Fibroblast of skin of scalp (primary cell): ENCODE data around the gene RAPGEF1.

Source experiments
- DNase-seq: peaks from one replicate; pipeline ENCODE4 v3.0.0-alpha.2; 2013

RAPGEF1 gene

DNA sequence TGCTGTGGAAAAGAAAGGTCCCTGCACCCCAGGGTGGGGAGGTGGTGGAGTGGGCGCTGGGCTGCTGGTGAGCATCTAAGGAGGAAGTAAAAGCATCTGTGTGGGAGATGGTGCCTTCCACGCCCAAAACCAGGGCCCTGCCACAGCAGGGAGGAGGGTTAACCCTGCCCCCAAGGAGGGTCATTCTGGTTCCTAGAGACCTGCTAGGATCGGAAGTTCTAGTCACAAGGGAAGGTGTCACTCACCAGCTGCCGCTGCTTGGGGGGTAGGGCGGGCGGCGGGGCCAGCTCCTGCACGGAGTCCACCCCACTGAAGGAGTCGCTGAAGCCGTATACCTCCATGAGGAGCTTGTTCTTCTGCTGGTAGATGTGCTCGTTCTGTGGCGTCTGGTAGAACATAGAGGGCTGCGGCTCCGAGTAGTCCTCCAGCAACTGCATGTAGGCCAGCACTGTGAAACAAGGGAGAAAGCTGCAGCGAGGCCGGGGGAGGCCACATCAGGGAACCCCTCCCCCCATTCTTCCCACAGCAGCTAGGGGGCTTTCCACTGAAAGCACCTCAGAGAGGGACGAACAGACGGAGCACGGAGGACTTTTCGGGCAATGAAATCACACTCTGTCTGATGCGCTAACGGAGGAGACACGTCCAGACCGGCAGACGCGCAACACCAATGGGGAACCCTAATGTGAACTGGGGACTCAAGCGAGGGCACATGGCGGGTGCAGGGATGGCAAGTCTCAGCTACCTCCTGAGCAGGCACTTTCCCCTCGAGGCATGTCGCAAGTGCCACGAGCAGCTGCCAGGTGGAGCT lies 118.1 kb downstream of the RAPGEF1 start:
- DNase-seq, result no peak

DNA sequence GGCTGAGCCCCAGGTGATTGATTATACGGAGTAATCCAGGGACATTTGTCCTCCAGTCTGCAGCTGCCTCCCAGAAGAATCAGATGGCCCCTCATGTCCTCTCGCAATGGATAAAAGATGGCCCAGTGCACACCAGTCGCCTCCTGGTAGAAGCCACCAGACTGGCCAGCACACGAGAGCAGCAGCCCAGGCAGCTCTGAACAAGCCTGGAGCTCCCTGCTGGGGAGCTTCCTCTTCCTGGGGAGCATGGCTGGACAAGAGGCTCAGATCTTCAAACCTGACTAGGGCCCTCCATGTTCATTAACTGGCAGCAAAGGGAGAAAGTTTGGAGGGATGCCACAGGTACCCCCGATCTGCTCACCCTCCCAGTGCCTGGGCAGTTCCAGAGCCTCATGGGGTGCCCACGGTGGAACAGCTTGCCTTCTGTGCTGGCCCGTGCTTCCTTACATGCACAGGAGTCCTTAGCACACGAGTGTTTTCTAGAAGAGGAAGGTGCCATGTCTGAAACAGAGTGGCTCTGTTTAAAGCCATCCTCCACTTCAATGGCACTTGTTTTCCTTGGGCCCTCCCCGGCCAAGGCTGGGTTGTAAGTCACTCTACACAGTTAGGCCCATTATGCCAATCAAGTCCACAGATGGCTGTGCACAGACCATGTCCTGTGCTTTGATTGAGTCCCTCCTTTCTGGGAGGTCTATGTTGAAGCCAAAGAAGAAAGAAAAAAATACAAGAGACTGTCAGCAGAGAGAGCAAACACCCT lies 118.9 kb downstream of the RAPGEF1 start:
- DNase-seq, result no peak

DNA sequence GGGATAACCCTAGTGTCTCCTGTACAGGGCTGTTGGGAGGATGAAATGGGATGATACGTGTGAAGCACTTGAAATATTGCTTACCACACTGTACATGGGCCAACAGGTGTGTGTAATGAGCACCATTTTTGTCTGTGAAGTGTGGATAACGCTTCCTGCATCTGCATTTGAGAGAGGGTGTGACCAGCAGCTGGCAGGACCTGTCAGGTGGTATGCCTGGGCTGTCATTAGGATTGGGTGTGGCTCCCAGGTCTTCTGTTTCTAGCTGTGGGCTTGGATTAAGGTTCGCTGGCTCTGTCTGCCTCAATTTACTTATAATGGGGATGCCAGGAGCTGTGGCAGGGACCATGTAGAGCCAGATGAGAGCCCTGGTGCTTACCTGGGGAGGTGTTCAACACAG lies 120.2 kb downstream of the RAPGEF1 start:
- DNase-seq, result no peak

DNA sequence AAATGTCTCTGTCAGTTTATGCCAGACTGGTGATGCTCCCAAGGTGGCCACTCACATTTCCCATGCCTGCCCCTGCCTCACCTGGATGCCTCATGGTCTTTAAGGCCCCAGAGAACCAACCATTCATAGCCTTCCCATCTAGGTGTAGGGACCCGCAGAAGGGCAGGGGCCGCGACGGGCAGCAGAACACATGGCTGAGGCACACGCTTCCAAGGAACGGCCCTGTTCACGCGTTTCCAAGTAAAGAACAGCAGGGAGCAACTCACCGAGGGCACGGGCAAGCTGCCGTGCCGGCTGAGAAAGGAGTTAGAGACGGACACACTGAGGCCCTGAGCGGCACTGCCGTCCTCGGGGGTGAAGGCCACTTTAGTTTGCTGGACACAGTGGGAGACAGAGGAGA lies 121.1 kb downstream of the RAPGEF1 start:
- DNase-seq, result no peak

DNA sequence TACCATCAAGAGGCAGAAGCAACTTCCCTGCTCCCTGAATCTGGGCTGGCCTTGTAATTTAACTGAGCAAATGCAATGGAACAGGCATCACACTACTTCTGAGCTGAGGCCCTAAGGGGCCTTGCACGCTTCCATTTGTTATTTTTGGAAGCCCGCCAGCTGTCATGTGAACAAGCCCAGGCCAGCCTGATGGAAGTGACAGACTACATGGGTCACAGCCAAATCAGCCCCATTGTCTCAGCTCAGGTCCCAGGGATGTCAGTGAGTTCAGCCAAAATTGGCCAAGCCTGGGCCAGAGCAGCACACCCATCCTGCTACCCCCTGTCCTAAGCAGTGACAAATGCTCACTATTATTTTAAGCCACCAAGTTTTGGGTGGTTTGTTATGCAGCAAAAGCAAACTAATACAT lies 121.8 kb downstream of the RAPGEF1 start:
- DNase-seq, result peak; percentile 46

DNA sequence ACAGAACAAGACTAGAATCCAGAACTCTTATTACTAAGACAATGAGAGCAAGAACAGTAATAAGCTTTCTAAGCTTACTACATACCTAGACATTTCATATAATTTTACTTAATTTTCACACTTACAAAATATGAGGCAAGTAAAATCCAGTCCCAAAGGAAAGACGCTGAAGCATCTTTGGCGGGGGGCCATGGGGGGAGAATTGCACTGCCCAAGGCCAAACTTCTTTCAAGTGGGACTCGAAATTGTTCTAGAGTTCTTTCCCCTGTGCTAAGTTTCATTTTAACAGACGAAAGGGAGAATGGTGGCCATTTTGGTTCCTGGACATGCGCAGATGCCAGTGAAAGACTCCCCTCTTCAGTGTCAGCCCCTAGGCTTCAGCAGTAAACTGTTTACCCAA lies 122.3 kb downstream of the RAPGEF1 start:
- DNase-seq, result no peak

DNA sequence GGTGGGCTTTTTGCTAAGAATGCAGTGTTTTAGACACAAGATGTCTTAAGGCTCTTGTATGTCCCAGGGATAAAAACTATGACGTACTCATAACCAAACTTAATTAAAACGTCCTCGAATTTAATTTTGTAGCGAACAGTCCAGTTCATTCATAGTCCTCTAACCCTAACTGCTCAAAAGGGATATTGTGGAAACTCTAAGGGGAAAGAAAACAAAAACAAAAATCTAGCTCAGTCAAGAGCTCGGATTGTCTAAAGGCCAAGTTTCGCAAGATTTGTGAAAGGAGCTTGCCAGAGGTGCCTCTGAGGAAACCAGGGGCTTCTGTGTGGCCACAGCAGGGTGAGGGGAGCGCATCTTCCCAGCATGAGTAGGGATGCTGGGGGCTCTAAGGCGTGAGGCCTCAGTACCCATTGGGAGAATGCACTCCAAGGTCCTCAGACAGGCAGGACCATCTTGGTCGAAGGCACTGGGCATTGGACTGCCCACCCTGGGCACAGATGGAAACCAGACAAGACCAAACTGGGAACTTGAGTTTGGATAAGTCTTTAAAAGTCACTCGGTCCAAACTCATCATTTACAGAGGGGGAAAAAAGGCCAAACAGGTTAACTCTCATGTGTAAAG lies 122.8 kb downstream of the RAPGEF1 start:
- DNase-seq, result no peak

- no peak for DNase-seq
Measured at GRCh38 chr9:131614340-131614915, 125.4 kb downstream of the RAPGEF1 start.

GRCh38 chr9:131613921-131614320 lies 126.0 kb downstream of the RAPGEF1 start:
- DNase-seq, result no peak

- no peak for DNase-seq
Measured at GRCh38 chr9:131612851-131613250, 127.0 kb downstream of the RAPGEF1 start.

DNA sequence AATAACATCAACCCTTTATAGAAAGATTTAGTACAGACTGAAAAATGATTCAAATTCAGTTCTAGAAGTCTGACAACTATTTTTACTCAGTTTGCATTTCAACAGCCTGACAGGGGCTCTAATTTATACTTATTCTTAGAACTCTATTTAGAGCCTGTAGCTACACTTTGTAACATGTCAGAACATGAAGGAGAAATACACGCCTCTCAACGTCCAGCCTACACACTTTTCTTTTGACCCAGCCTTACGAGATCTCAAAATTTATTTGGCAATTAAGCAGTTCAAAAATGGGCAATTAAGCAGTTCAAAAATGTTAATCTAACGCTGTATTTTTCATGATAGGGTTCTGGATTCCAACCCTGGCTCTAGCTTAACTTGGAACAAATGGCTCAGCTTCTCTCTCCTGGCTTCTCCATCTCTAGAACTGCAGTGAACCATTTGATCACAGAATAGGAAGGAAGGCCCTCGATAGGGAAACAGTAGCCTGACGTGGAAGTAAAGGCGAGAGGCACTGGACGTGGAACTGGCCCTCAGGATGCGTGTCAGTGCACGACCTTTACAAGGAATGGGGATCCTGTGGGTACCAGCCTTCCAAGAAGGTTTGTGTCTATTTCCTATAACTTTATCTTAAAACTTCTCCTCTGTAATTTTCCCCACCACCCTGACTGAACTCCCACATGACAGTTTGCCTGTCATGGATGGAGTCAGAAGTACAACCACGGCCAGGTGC lies 128.1 kb downstream of the RAPGEF1 start:
- no peak for DNase-seq

- peak; percentile 60 for DNase-seq
Measured at GRCh38 chr9:131610231-131610761, 129.6 kb downstream of the RAPGEF1 start.

DNA sequence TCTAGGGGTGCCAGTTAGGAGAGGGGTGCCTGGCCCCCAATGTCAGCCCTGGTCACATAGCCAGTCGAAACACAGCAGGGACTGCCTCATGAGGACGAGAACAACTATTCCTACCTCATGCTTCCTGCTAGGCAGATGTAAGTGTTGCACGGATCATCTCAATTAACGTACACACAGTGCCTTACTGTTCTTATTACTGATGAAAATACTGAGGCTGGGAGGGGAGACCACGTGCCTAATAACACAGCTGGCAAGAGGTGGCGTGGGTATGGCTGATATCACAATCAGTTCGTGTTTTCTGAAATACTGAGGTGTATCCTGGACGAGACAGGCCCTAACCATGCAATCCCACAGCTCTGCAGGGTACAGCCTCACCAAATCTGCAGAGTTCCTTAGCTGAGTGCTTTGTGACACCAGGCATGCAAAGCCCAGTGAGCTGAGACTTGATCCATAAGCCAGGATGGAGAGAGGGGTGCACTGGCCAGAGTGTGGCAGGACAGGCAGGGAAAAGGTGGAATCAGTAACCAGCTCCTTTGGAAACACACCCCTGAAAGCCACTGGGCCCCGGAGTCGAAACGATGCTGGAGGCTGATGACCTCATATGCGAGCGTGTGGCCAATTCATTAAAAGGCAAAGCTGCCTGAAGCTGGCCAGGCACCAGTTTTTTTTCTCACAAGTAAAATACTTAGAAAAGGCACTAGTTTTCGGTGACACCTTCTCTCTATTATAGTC lies 130.6 kb downstream of the RAPGEF1 start:
- peak; percentile 72 for DNase-seq

DNA sequence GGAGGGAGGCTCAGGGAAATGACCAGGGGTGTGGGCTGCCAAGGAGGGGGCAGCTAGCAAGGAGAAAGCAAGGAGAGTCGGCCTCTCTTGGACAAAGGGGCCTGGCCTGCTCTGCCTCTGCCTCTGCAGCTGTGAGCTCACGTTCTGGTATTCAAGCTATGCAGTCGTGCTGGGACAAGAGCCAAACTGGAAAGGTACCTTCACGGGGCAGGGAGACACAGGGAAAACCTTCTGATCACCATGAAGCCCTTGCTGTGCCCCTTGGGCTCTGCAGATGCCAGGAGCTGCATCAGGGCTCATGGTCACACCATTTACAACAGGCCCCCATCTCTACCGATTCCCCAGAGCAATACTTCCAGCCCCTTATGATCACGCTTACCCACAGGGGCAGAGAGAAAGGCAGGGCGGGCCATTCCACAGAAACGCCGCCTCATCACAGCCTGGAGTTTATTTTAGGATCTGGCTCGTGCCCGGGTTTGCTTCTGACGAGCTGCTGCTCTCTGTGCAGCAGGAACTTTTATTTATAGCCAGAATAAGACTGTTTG lies 131.3 kb downstream of the RAPGEF1 start:
- DNase-seq, result peak; percentile 92

- DNase-seq, result no peak
Measured at GRCh38 chr9:131607591-131607990, 132.3 kb downstream of the RAPGEF1 start.

DNA sequence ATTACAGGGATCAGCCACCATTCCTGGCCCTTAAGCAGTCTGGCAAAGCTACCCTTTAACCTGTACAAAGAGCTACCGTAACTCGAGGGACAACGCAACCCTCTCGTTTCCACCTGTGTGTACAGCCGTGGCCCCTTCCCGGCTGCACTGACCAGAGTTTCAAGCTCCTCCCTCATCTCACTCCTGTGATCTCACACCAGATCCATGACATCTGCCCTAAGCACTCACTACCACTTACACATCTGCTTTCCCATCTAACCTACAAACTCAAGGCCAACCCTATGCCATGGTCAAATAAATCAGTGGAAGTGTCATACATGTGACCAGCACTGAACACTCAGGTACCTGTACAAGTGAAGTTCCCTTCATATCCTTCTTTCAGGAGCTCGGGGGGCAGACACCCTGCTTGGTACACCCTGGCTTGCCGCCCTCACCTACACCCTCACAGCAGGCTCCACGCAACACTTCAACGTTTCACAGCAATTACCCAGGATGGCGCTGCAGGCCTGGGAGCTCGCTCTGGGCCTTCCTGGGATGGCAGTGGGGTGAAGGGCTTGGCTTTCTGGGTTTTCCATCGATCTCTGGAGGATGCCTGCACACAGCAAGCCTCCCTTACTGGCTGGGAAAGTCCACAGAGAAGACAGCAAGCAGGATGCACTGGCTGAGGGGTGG lies 132.8 kb downstream of the RAPGEF1 start:
- DNase-seq, result no peak

DNA sequence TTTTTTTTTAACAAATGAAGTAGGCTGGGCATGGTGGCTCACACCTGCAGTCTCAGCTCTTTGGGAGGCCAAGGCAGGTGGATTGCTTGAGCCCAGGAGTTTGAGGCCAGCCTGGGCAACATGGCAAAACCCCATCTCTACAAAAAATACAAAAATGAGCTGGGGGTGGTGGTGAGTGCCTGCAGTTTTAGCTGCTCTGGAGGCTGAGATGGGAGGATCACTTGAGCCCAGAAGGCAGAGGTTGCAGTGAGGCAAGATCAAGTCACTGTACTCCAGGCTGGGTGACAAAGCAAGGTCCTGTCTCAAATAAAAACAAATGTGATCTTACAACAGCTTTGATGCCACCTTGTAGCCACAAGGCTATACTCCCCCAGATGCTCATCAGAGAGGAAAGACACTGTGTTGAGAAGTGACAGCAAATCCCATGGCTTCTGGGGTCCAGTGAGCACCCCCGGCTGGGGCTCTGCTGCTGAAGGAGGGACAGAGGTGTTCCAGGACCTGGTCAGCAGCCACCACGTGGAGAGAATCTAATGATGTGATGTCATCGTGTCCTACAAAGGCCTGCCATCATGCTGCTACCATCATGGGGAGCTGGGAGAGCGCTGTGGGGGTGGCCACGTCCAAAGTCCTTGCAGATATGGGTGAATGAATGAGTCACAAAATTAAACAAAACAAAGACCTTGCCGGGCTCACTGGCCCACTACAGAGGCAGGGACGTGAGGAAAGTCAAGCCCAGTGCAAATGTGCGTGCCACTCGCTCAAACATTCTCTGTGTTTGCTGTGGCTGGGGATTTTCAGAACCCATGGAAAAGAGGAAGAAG lies 133.9 kb downstream of the RAPGEF1 start:
- DNase-seq, result no peak

DNA sequence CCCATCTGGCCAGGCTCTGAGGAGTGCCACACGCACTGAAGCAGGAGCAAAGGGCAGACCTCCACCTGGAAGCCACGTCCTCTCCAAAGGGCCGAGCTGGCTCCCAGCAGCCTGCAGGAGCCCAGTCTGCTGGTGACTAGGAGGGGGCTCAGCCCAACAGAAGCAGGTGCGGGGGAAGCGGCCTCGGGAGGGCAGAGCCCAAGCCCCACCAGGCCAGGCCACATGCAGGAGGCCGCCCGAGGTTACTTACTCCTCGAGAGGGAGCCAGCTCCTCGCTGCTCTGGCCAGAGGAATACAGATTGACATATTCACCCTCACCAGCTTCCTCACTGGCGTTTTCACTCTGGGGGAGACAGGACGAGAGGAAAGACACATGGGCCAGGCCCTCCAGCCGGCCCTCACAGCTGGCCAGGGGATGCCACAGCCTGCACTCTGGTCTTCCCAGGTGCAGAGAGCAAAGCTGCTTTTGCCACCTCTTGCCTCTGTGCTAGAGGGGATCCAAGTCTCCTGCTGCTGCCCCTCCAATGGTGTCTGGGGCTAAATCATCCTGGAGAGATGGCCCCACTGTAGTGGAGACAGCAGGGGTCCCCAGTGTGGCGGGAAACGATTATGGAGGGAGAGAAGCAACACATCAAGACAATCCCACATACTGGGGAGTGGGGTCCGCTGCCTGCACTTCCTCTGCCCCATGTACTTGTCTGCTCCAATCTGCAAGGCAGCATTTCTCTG lies 136.0 kb downstream of the RAPGEF1 start:
- no peak for DNase-seq

- DNase-seq, result no peak
Measured at GRCh38 chr9:131603199-131603598, 136.7 kb downstream of the RAPGEF1 start.
